Ectodermal cell (in vitro differentiated cells): Measurements from ENCODE around the gene FBH1.
A peak's percentile ranks its signal among the peaks of the same experiment; 100 is the strongest.
"Not testable (repeated sequence)": the region's sequence is repeated elsewhere in the genome, so short reads cannot be mapped to it uniquely, and the experiment has no call there.

Source experiments
- H3K27ac ChIP-seq: 2 replicates; pipeline ENCODE4 v1.7.0; 2013; ENCODE audit warnings: mild to moderate bottlenecking, low read depth, low read length; ENCODE audit not compliant: insufficient read depth, poor library complexity, severe bottlenecking
- H3K27me3 ChIP-seq: 2 replicates; pipeline ENCODE4 v1.7.0; 2013; ENCODE audit warnings: mild to moderate bottlenecking, low read length; ENCODE audit not compliant: insufficient read depth, control insufficient read depth, poor library complexity, severe bottlenecking
- H3K36me3 ChIP-seq: one replicate; pipeline ENCODE4 v1.7.0; 2013; ENCODE audit warnings: low read length; ENCODE audit not compliant: control insufficient read depth, insufficient read depth
- H3K4me1 ChIP-seq: one replicate; pipeline ENCODE4 v1.7.0; 2013; ENCODE audit warnings: low read length; ENCODE audit not compliant: control insufficient read depth, insufficient read depth
- H3K4me3 ChIP-seq: 2 replicates; pipeline ENCODE4 v1.7.0; 2013; ENCODE audit warnings: low read depth, low read length, control low read depth; ENCODE audit not compliant: insufficient read depth
- H3K9me3 ChIP-seq: 2 replicates; pipeline ENCODE4 v1.7.0; 2013; ENCODE audit warnings: mild to moderate bottlenecking, low read length, moderate library complexity; ENCODE audit not compliant: control insufficient read depth
- WGBS, 2 experiments: methylation state at CpG; one replicate each; pipeline ENCODE4 v1.1.7; 2013; ENCODE audit warnings: missing lambda C conversion rate in 2 of 2; 5-methylcytosine and 5-hydroxymethylcytosine counted together

The FBH1 gene

GRCh38 chr10:5876181-5876768 lies 13.8 kb upstream of the FBH1 start:
- Histone ChIP-seq H3K36me3 (peaks cover 18% of the 10 kb centered on the region), H3K27ac (no peak overlapping the region), H3K27me3 (no peaks in the 10 kb centered on the region), H3K9me3 (no peaks in the 10 kb centered on the region), H3K4me3 (no peak overlapping the region), H3K4me1 (no peaks in the 10 kb centered on the region)
- WGBS, 2 experiments: 88 to 90% methylated on average over 14 of the region's 14 CpGs

GRCh38 chr10:5877041-5877440 lies 13.0 kb upstream of the FBH1 start:
- H3K9me3 ChIP-seq, H3K4me1 ChIP-seq, H3K27ac ChIP-seq, H3K27me3 ChIP-seq, H3K4me3 ChIP-seq: not testable (repeated sequence)
- peaks cover 18% of the 10 kb centered on the region for H3K36me3 ChIP-seq
- WGBS, 2 experiments: 94% methylated on average over 5 to 7 of the region's 7 CpGs

GRCh38 chr10:5882961-5883360 lies 7.1 kb upstream of the FBH1 start:
- H3K4me3 ChIP-seq: no peak overlapping the region
- no peaks in the 10 kb centered on the region for H3K9me3 ChIP-seq
- H3K27me3 ChIP-seq: no peaks in the 10 kb centered on the region
- peaks cover 23% of the 10 kb centered on the region for H3K36me3 ChIP-seq
- peaks cover 4% of the 10 kb centered on the region for H3K4me1 ChIP-seq
- H3K27ac ChIP-seq: no peak overlapping the region
- 84 to 96% methylated on average over 7 to 8 of the region's 8 CpGs for WGBS, 2 experiments

DNA sequence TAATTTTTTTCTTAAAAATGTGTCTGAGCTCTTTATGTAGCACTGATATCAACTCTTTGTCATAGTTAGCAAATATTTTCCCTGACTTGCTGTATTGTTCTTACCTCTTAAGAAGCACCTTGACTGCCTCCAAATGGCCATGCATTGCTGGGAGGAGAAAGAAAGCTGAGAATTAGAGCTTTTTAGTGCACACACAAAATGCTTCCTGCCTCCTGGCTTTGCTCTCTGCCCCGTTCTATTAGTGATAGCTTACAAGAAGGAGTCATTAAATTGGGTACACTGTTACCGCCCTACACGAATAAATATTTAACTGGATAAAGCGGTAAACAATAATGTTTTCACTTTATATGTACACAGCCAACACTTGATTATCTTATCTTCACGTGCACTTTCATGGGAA lies 4.4 kb upstream of the FBH1 start:
- WGBS, 2 experiments: 94 to 95% methylated on average over 5 of the region's 5 CpGs
- no peaks in the 10 kb centered on the region for H3K9me3 ChIP-seq
- peaks cover 16% of the 10 kb centered on the region for H3K36me3 ChIP-seq
- H3K27ac ChIP-seq: no peak overlapping the region
- no peaks in the 10 kb centered on the region for H3K27me3 ChIP-seq
- H3K4me3 ChIP-seq: no peak overlapping the region
- H3K4me1 ChIP-seq: peaks cover 9% of the 10 kb centered on the region

- peaks cover 16% of the 10 kb centered on the region for H3K36me3 ChIP-seq
- no peak overlapping the region for H3K4me3 ChIP-seq
- H3K27me3 ChIP-seq: no peaks in the 10 kb centered on the region
- H3K4me1 ChIP-seq: peaks cover 9% of the 10 kb centered on the region
- H3K9me3 ChIP-seq: no peaks in the 10 kb centered on the region
- 100% methylated on average over 1 of the region's 1 CpG; no CpG with 5 or more reads in 1 of the 2 experiments for WGBS, 2 experiments
- no peak overlapping the region for H3K27ac ChIP-seq
These were observed 3.0 kb upstream of the FBH1 start for GRCh38 chr10:5887029-5887428.

DNA sequence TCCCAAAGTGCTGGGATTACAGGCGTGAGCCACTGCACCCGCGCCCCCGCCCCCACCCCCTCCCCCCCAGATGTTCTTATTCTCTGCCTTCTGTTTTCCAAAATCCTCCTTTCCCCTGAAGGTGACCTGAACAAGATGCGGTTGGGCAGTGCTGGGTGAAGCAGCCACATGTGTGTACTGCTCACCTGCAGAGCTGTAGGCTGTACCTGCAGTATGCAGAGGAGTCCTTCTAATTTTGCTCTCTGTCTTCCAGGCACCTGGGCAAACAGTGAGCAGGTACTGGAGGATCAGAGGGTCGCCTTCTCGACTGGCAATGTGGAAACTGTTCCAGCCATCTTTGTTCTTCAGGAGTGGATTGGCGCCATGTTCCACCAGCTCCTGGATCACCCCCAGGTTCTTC lies 2.4 kb upstream of the FBH1 start:
- Histone ChIP-seq H3K4me1 (peaks cover 9% of the 10 kb centered on the region), H3K27me3 (no peaks in the 10 kb centered on the region), H3K4me3 (no peak overlapping the region), H3K27ac (no peak overlapping the region), H3K9me3 (no peaks in the 10 kb centered on the region), H3K36me3 (peaks cover 16% of the 10 kb centered on the region)
- WGBS, 2 experiments: 94 to 96% methylated on average over 7 to 8 of the region's 8 CpGs

DNA sequence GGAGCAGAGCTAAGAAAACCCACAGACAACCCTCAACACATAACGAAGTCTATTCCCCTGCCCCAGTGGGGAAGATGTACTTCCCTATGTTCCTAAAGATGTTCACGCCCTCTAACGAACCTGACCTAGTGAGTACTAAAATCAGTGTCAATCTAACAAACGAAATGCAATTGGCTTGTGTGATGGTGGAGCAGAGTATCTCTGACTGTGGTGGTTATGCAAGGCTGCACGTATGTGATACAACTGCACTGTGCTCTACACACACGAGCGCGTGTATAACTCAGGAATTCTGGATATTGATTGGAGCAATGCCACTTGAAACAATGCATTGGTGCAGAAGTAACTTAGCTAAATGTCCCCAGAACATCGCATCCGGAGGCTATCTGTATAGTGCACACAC lies 1.7 kb upstream of the FBH1 start:
- Histone ChIP-seq H3K9me3 (no peaks in the 10 kb centered on the region), H3K4me3 (peak overlapping the region; percentile 92), H3K27ac (no peak overlapping the region), H3K36me3 (peaks cover 15% of the 10 kb centered on the region), H3K4me1 (peaks cover 9% of the 10 kb centered on the region), H3K27me3 (no peaks in the 10 kb centered on the region)
- WGBS, 2 experiments: 64% methylated on average over 10 of the region's 10 CpGs

DNA sequence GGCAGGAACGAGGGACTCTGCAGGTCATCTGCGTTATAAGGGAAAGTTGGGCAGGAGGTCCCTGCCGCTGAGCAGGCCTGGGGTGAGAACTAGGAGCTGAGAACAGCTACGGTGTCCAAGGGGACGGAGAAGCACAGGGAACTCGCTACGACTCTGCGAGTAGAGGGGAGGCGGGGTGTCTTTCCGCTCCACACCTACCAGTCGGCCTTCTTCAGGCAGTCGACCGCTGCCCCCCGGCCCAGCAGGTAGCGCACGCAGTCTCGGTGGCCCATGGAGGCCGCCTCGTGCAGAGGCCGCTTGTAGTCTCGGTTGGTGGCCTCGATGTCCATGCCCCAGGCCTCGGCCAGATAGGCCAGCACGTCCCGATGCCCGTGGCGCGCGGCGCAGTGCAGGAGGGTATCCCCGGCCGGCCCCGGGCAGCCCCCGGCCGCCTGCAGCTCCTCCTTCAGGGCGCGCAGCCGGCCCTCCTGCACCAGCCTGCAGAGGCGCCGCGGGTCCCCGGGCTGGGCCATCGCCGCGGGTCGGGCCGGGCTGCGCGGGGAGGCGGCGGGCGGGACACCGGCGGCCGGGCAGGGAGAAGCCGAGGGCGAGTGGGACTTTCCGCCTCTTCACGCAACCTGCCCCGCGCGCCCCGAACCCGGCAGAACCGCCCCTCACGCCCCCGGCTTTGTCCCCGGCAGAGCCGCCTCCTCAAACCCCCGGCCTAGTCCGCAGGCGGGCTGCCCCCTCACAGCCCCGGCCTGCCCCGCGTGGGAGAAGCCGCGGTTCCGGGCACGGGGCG lies 1.0 kb upstream of the FBH1 start:
- H3K36me3 ChIP-seq: peaks cover 16% of the 10 kb centered on the region
- 0% methylated on average over 80 of the region's 80 CpGs for WGBS, 2 experiments
- H3K4me3 ChIP-seq: peak overlapping the region; percentile 92
- no peaks in the 10 kb centered on the region for H3K27me3 ChIP-seq
- H3K4me1 ChIP-seq: peaks cover 9% of the 10 kb centered on the region
- H3K27ac ChIP-seq: peak overlapping the region; percentile 50
- no peaks in the 10 kb centered on the region for H3K9me3 ChIP-seq

DNA sequence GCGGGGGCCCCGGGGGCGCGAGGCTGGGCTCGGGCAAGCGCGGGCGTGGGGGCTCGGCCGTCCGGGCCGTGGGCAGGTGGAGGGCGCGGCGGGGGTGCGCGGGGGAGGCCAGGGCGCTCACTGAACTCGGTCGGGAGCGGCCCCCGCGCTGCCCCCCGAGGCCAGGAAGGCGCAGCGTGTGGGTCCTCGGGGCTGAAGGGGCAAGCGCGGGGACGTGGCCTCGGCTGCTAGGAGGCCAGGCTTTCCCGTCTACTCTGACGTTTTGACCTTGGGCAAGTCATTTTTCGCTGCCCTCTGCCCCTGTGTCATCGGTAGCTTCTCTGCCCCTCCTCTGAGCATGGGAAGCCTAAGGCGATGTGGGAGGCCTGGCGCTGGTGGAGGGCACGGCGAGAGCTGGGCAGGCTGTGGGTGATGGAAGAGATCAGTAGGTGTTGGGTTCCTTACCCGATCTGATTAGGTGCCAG lies 441 bp downstream of the FBH1 start:
- 1% methylated on average over 40 of the region's 40 CpGs for WGBS, 2 experiments
- H3K9me3 ChIP-seq: no peaks in the 10 kb centered on the region
- H3K36me3 ChIP-seq: peaks cover 24% of the 10 kb centered on the region
- no peak overlapping the region for H3K27ac ChIP-seq
- H3K4me3 ChIP-seq: peak overlapping the region; percentile 92
- H3K4me1 ChIP-seq: peaks cover 9% of the 10 kb centered on the region
- H3K27me3 ChIP-seq: no peaks in the 10 kb centered on the region

GRCh38 chr10:5891009-5891408 lies 966 bp downstream of the FBH1 start:
- H3K4me3 ChIP-seq: peak overlapping the region; percentile 92
- H3K4me1 ChIP-seq: peaks cover 9% of the 10 kb centered on the region
- H3K27ac ChIP-seq: no peak overlapping the region
- H3K27me3 ChIP-seq: no peaks in the 10 kb centered on the region
- peaks cover 18% of the 10 kb centered on the region for H3K36me3 ChIP-seq
- 82 to 87% methylated on average over 7 of the region's 7 CpGs for WGBS, 2 experiments
- H3K9me3 ChIP-seq: no peaks in the 10 kb centered on the region
